Mononuclear cell (primary cell): ENCODE measurements around the gene MSRB3. TPM values are rescaled to one million over a fixed set of nuclear protein-coding genes. Genes with fewer than 3 reads are reported as not detected.

Experiments used
- H3K27me3 ChIP-seq: 2 replicates; pipeline ENCODE4 v1.6.0; 2011; ENCODE audit warnings: low read length, control low read depth; ENCODE audit not compliant: insufficient read depth
- H3K4me1 ChIP-seq: 2 replicates; pipeline ENCODE4 v1.5.1; 2011; ENCODE audit warnings: mild to moderate bottlenecking, low read length, control low read depth; ENCODE audit not compliant: insufficient read depth
- H3K4me3 ChIP-seq: 2 replicates; pipeline ENCODE4 v1.5.1; 2011; ENCODE audit warnings: mild to moderate bottlenecking, low read length, moderate library complexity
- H3K9me3 ChIP-seq: 2 replicates; pipeline ENCODE4 v1.5.1; 2011; ENCODE audit warnings: low read depth, mild to moderate bottlenecking, control low read depth, low read length
- total RNA-seq: library from RNA; depleted of rRNA; stranded (reverse); fragments of >200 nt; gene quantifications from one replicate; pipeline ENCODE4 v1.2.3, GENCODE V29; 2012

The MSRB3 gene
- total RNA-seq, 1 donor: 1.4 TPM

DNA sequence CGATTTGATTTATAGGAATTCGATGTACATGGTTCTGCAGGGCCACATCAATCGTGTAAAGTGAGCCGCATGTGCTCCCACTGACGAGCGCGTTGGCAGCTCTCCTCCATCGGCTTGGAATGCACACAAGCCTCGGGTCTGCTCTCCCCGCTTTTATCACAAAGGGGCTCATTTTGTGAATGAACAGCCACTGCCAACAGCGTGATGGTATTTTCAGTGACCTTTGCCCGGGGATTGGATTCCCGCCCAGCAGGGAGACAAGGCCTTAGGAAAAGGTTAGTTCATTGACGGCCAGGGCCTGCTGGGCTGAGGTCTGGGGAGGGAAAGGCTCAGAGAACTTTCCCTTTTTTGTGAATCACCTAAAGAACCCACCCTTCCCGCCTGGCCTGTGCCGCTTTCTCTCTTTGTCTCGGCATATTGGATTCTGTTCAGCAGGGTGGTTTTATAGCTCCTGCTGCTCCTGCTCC lies 232.1 kb downstream of the MSRB3 start:
- no peaks in the 10 kb centered on the region for H3K4me1 ChIP-seq
- no peaks in the 10 kb centered on the region for H3K9me3 ChIP-seq
- no peaks in the 10 kb centered on the region for H3K27me3 ChIP-seq
- H3K4me3 ChIP-seq: no peak overlapping the region

DNA sequence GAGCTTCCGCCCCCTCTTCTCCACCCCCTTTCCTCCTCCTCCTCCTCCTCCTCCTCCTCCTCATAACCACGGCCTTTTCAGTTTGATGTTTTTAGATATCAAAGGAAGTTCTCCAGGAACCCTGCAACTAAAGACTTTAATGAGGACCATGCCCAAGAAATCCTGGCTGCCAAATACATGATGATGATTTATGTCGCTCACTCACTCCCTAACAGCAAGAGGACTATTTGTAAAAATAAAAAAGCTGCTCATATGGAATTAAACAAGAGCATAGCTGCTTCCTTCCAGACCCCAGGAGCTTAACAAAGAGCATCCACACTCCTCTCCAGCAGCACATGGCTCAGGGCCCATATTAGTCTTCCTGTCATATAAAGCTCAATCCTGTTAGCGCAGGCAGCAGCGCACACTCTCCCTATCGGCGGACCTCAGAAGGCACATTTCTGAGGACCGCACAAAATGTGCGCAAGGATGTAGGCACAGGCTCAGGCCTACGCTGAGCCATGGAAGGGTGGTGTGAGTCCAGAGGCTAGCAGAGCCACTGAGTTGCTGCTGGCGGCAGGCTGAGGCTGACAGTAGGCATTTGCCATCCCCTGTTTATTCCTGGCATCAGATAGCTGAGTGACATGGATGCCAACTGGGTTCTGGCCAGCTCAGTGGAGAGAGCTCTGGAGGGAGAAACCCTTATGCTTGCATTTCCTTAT lies 232.8 kb downstream of the MSRB3 start:
- no peaks in the 10 kb centered on the region for H3K27me3 ChIP-seq
- H3K9me3 ChIP-seq: no peaks in the 10 kb centered on the region
- H3K4me1 ChIP-seq: no peaks in the 10 kb centered on the region
- H3K4me3 ChIP-seq: no peak overlapping the region

DNA sequence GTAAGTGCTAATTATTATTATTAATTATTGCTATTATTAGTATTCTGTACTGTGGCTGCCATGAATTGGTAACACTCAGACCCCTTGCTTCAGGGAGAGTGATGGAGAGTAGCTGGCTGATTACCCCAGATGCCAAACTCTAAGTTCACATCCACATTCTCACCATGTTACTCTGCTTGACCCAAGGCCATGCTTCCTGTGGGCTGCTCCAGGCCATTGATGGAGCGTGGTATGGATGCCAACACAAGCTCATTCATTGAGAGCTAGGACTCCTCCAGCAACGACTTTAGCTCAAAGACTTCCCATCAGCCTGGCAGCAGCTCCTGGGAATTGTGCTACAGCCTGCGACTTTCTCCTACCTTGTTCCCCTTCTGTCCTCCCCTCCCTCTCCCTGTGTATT lies 233.4 kb downstream of the MSRB3 start:
- Histone ChIP-seq H3K4me1 (no peaks in the 10 kb centered on the region), H3K9me3 (no peaks in the 10 kb centered on the region), H3K4me3 (no peak overlapping the region), H3K27me3 (no peaks in the 10 kb centered on the region)

Other genes with a start within 250 kb of the MSRB3 start
- gene WIF1, start 157.4 kb upstream of the MSRB3 start, total RNA-seq: not detected
- 55.9 TPM for gene LEMD3, start 109.1 kb upstream of the MSRB3 start, total RNA-seq